Liver (tissue), 9 donors: ENCODE data around the gene VPS37D. TPM values are rescaled to one million over a fixed set of nuclear protein-coding genes. Genes with fewer than 3 reads are reported as not detected.

ENCODE experiments used
- DNase-seq: peaks from one replicate; pipeline ENCODE4 v3.0.0-alpha.2; 2017; ENCODE audit warnings: low spot score
- H3K27ac ChIP-seq, 2 donors: one replicate each; pipeline ENCODE4 v1.7.0; 2013; ENCODE audit warnings: inconsistent platforms in 2 of 2, low read length in 2 of 2, control low read depth in 1 of 2, low read depth in 1 of 2, mild to moderate bottlenecking in 1 of 2
- H3K27me3 ChIP-seq, 4 donors: one replicate each; pipeline versions ENCODE4 v1.6.1 to v1.7.0; 2013; ENCODE audit warnings: low read length in 3 of 4, inconsistent platforms in 1 of 4, mild to moderate bottlenecking in 1 of 4, moderate library complexity in 1 of 4; ENCODE audit not compliant: control insufficient read depth in 4 of 4, insufficient read depth in 4 of 4
- H3K36me3 ChIP-seq, 4 donors: one replicate each; pipeline versions ENCODE4 v1.6.1 to v1.7.0; 2013; ENCODE audit warnings: low read length in 3 of 4, mild to moderate bottlenecking in 3 of 4, low read depth in 1 of 4, moderate library complexity in 1 of 4; ENCODE audit not compliant: control insufficient read depth in 4 of 4, insufficient read depth in 3 of 4
- H3K4me1 ChIP-seq, 4 donors: one replicate each; pipeline versions ENCODE4 v1.6.1 to v1.7.0; 2013; ENCODE audit warnings: low read length in 3 of 4, mild to moderate bottlenecking in 3 of 4, moderate library complexity in 1 of 4; ENCODE audit not compliant: control insufficient read depth in 4 of 4, insufficient read depth in 4 of 4
- H3K4me3 ChIP-seq, 3 donors: one replicate each; pipeline versions ENCODE4 v1.6.1 to v1.7.0; 2013; ENCODE audit warnings: low read length in 3 of 3, control low read depth in 1 of 3, low read depth in 1 of 3, mild to moderate bottlenecking in 1 of 3
- H3K9ac ChIP-seq, 2 donors: one replicate each; pipeline ENCODE4 v1.7.0; 2013; ENCODE audit warnings: low read length in 2 of 2, mild to moderate bottlenecking in 2 of 2, moderate library complexity in 2 of 2, control low read depth in 1 of 2, low read depth in 1 of 2
- H3K9me3 ChIP-seq, 4 donors: one replicate each; pipeline versions ENCODE4 v1.6.1 to v1.7.0; 2013; ENCODE audit warnings: low read length in 3 of 4; ENCODE audit not compliant: control insufficient read depth in 4 of 4
- EGR1 ChIP-seq, 2 donors: IDR thresholded peaks; 2 replicates each; pipeline ENCODE4 v1.6.1; 2016 to 2018; ENCODE audit warnings: antibody characterized with exemption in 2 of 2, low read depth in 2 of 2
- FOXA1 ChIP-seq: IDR thresholded peaks from 2 replicates; pipeline ENCODE4 v1.6.1; 2016; ENCODE audit warnings: antibody characterized with exemption
- FOXA2 ChIP-seq: IDR thresholded peaks from 2 replicates; pipeline ENCODE4 v1.6.1; 2016; ENCODE audit warnings: antibody characterized with exemption
- GABPA ChIP-seq, 2 donors: IDR thresholded peaks in 1 of 2; conservative IDR thresholded peaks in 1 of 2; 2 replicates each; pipeline ENCODE4 v1.6.1; 2016; ENCODE audit warnings: antibody characterized with exemption in 2 of 2, mild to moderate bottlenecking in 1 of 2, moderate library complexity in 1 of 2
- HNF4G ChIP-seq: IDR thresholded peaks from 2 replicates; pipeline ENCODE4 v1.6.1; 2016; ENCODE audit warnings: antibody characterized with exemption
- MAX ChIP-seq: IDR thresholded peaks from 2 replicates; pipeline ENCODE4 v1.6.1; 2016; ENCODE audit warnings: antibody characterized with exemption
- NR2F2 ChIP-seq: IDR thresholded peaks from 2 replicates; pipeline ENCODE4 v1.6.1; 2016; ENCODE audit warnings: antibody characterized with exemption
- RAD21 ChIP-seq, 2 donors: IDR thresholded peaks; 2 replicates each; pipeline ENCODE4 v1.6.1; 2016; ENCODE audit warnings: antibody characterized with exemption in 2 of 2, mild to moderate bottlenecking in 2 of 2
- REST ChIP-seq: IDR thresholded peaks from 2 replicates; pipeline ENCODE4 v1.6.1; 2016; ENCODE audit warnings: antibody characterized with exemption, mild to moderate bottlenecking
- RXRA ChIP-seq, 2 donors: IDR thresholded peaks; 2 replicates each; pipeline ENCODE4 v1.6.1; 2017 to 2018; ENCODE audit warnings: antibody characterized with exemption in 2 of 2, mild to moderate bottlenecking in 1 of 2
- SP1 ChIP-seq: IDR thresholded peaks from 2 replicates; pipeline ENCODE4 v1.6.1; 2018; ENCODE audit warnings: antibody characterized with exemption, mild to moderate bottlenecking
- TAF1 ChIP-seq: conservative IDR thresholded peaks from 2 replicates; pipeline ENCODE4 v1.6.1; 2016; ENCODE audit warnings: antibody characterized with exemption, mild to moderate bottlenecking
- YY1 ChIP-seq: IDR thresholded peaks from 2 replicates; pipeline ENCODE4 v1.6.1; 2016; ENCODE audit warnings: antibody characterized with exemption, mild to moderate bottlenecking
- ZBTB33 ChIP-seq: IDR thresholded peaks from 2 replicates; pipeline ENCODE4 v1.6.1; 2016; ENCODE audit warnings: antibody characterized with exemption
- WGBS: extraction: QIAGEN DNeasy Blood & Tissue Kit; methylation state at CpG from one replicate; pipeline ENCODE4 v1.1.7; 2013; 5-methylcytosine and 5-hydroxymethylcytosine counted together
- polyA plus RNA-seq, 2 donors: library from polyadenylated mRNA; stranded (reverse) in 1 of 2; unstranded in 1 of 2; fragments of 200-250 nt in 1 of 2; fragments of >200 nt in 1 of 2; fragmentation: Nextera tagmentation in 1 of 2; extraction: Ambion mirVana in 1 of 2; gene quantifications; one replicate each; pipeline versions ENCODE4 v1.2.1 to v1.2.3, GENCODE V29; 2013 to 2015
- total RNA-seq, 2 donors: library from RNA; depleted of rRNA; stranded (reverse); fragments of >200 nt; gene quantifications; one replicate each; pipeline ENCODE4 v1.2.3, GENCODE V29; 2014
- donor health status: healthy.
- donor health status: healthy.
- donor health status: healthy.
- donor health status: healthy.
- donor health status: healthy.

Gene VPS37D
- total and polyA plus RNA-seq, 4 donors = 0.38 to 3.3 (median 1.3) TPM

GRCh38 chr7:73706126-73707044 lies 38.8 kb downstream of the VPS37D start:
- Histone ChIP-seq H3K27ac (no peak overlapping the region), H3K36me3 (peaks cover 0 to 2% (median 0%) of the 10 kb centered on the region in 4 donors), H3K4me3 (no peak overlapping the region), H3K9ac (no peak overlapping the region), H3K9me3 (no peaks in the 10 kb centered on the region), H3K4me1 (no peaks in the 10 kb centered on the region), H3K27me3 (no peaks in the 10 kb centered on the region)
- TF ChIP-seq ZBTB33 = no peak
- no peak for TF ChIP-seq MAX
- TF ChIP-seq HNF4G = no peak
- no peak for TF ChIP-seq REST
- no peak for TF ChIP-seq NR2F2
- no peak for TF ChIP-seq GABPA (IDR thresholded peaks at IDR 0.05 in 1 of 2, conservative IDR thresholded peaks at IDR 0.05 in 1 of 2)
- no peak for TF ChIP-seq RAD21 (IDR thresholded peaks at IDR 0.05)
- no peak for TF ChIP-seq EGR1 (IDR thresholded peaks at IDR 0.05; ENCODE audit: low read depth in 2 of 2)
- TF ChIP-seq FOXA2 = no peak
- TF ChIP-seq TAF1 = no peak
- WGBS = 89% methylated on average over 25 of the region's 25 CpGs
- DNase-seq = no peak

- H3K4me1 ChIP-seq = no peaks in the 10 kb centered on the region
- TF ChIP-seq GABPA (IDR thresholded peaks at IDR 0.05 in 1 of 2, conservative IDR thresholded peaks at IDR 0.05 in 1 of 2) (no peak), SP1 (no peak), REST (no peak), NR2F2 (no peak), RAD21 (IDR thresholded peaks at IDR 0.05) (no peak), YY1 (no peak), MAX (no peak), EGR1 (IDR thresholded peaks at IDR 0.05; ENCODE audit: low read depth in 2 of 2) (no peak), HNF4G (no peak), FOXA1 (no peak), RXRA (IDR thresholded peaks at IDR 0.05) (no peak)
- WGBS = 77% methylated on average over 15 of the region's 15 CpGs
- H3K27ac ChIP-seq = no peak overlapping the region
- H3K27me3 ChIP-seq = no peaks in the 10 kb centered on the region
- no peak overlapping the region for H3K9ac ChIP-seq
- peaks cover 0 to 2% (median 0%) of the 10 kb centered on the region in 4 donors for H3K36me3 ChIP-seq
- no peak for DNase-seq
- H3K9me3 ChIP-seq = no peaks in the 10 kb centered on the region
- H3K4me3 ChIP-seq = no peak overlapping the region
Measured at GRCh38 chr7:73707045-73707631, 39.5 kb downstream of the VPS37D start.
